ENCODE data around the gene ARF1.

DNA sequence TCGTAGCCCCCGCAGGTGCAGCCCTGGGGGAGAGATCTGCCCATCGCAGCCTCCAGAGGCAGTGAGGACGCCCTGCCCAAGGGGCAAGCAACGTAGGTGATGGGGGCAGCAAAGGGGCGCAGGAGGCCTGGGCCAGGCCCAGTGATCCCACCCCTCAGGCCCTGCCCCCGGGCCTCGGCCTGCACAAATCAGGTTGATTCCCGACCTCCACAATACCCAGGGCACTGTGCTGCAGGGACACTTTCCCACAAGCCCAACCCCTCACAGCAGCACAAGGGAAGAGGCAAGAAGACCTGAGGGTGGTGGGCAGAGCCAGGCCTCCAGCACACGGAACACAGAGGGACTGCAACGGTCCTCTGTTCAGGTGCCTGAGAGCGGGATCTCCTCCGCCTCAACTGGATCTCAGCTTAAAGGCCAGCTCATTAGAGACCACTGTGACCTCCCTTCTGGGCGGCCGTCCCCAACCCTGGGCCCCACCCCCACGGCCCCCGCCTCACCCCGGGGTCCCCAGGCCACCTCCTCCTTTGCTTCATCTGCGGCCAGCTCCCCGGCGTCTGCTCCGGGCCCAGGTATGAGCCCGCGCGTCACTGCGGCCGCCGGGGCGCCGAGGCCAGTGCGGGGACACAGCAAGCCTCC, 812 bp upstream of the ARF1 start:
- TF ChIP-seq, protein P1, sequence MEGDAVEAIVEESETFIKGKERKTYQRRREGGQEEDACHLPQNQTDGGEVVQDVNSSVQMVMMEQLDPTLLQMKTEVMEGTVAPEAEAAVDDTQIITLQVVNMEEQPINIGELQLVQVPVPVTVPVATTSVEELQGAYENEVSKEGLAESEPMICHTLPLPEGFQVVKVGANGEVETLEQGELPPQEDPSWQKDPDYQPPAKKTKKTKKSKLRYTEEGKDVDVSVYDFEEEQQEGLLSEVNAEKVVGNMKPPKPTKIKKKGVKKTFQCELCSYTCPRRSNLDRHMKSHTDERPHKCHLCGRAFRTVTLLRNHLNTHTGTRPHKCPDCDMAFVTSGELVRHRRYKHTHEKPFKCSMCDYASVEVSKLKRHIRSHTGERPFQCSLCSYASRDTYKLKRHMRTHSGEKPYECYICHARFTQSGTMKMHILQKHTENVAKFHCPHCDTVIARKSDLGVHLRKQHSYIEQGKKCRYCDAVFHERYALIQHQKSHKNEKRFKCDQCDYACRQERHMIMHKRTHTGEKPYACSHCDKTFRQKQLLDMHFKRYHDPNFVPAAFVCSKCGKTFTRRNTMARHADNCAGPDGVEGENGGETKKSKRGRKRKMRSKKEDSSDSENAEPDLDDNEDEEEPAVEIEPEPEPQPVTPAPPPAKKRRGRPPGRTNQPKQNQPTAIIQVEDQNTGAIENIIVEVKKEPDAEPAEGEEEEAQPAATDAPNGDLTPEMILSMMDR (IDR thresholded peaks at IDR 0.05): no peak
- TF ChIP-seq POLR2AphosphoS5 (IDR thresholded peaks at IDR 0.05; ENCODE audit: insufficient read depth in 1 of 2, low read depth in 1 of 2) (no peak), POLR2A (IDR thresholded peaks at IDR 0.05) (no peak)
